Hepatocyte (in vitro differentiated cells): ENCODE data around the gene DALRD3. TPM values are rescaled to one million over a fixed set of nuclear protein-coding genes. Genes with fewer than 3 reads are reported as not detected.

Experiments
- DNase-seq: peaks from one replicate; pipeline ENCODE4 v3.0.0-alpha.2; 2016; ENCODE audit warnings: low spot score
- H2AFZ ChIP-seq: fragments of 200-600 bp; sonication (generic); 2 replicates; pipeline ENCODE4 v1.6.0; 2016; ENCODE audit warnings: antibody characterized with exemption, mild to moderate bottlenecking
- H3K27ac ChIP-seq: fragments of 200-600 bp; sonication (generic); 2 replicates; pipeline ENCODE4 v1.5.1; 2016; ENCODE audit warnings: mild to moderate bottlenecking
- H3K27me3 ChIP-seq: fragments of 200-600 bp; sonication (generic); 2 replicates; pipeline ENCODE4 v1.6.1; 2016
- H3K36me3 ChIP-seq: fragments of 200-600 bp; sonication (generic); replicated peaks from 2 replicates; pipeline ENCODE4 v1.5.1; 2016; ENCODE audit warnings: low read depth; ENCODE audit not compliant: insufficient read depth
- H3K4me1 ChIP-seq: fragments of 200-600 bp; sonication (generic); 2 replicates; pipeline ENCODE4 v1.5.1; 2016; ENCODE audit warnings: mild to moderate bottlenecking, moderate library complexity; ENCODE audit not compliant: insufficient read depth
- H3K4me2 ChIP-seq: fragments of 200-600 bp; sonication (generic); 2 replicates; pipeline ENCODE4 v1.6.0; 2016
- H3K4me3 ChIP-seq: fragments of 200-600 bp; sonication (generic); 2 replicates; pipeline ENCODE4 v1.5.1; 2016; ENCODE audit warnings: mild to moderate bottlenecking
- H3K79me2 ChIP-seq: fragments of 200-600 bp; sonication (generic); 2 replicates; pipeline ENCODE4 v1.6.0; 2017; ENCODE audit warnings: mild to moderate bottlenecking
- H3K9me2 ChIP-seq: fragments of 200-600 bp; sonication (generic); replicated peaks from 2 replicates; pipeline ENCODE4 v1.6.0; 2017; ENCODE audit warnings: mild to moderate bottlenecking; ENCODE audit not compliant: insufficient read depth
- H3K9me3 ChIP-seq: fragments of 200-600 bp; sonication (generic); 2 replicates; pipeline ENCODE4 v1.5.1; 2016; ENCODE audit warnings: low read depth, mild to moderate bottlenecking
- H4K20me1 ChIP-seq: fragments of 200-600 bp; sonication (generic); 2 replicates; pipeline ENCODE4 v1.6.0; 2016; ENCODE audit warnings: mild to moderate bottlenecking; ENCODE audit not compliant: insufficient read depth, poor library complexity, severe bottlenecking
- EZH2 ChIP-seq: fragments of 200-600 bp; sonication (generic); IDR thresholded peaks from 2 replicates; pipeline ENCODE4 v1.6.1; 2016; ENCODE audit warnings: antibody characterized with exemption, mild to moderate bottlenecking, borderline replicate concordance
- EZH2phosphoT487 ChIP-seq: fragments of 200-600 bp; sonication (generic); IDR thresholded peaks from one replicate; pipeline ENCODE4 v1.6.1; 2018; ENCODE audit warnings: antibody characterized with exemption, mild to moderate bottlenecking, low read depth, moderate library complexity; ENCODE audit not compliant: unreplicated experiment, severe bottlenecking
- WGBS: methylation state at CpG from one replicate; pipeline ENCODE4 v1.1.6; 2016; ENCODE audit warnings: low lambda C conversion rate; ENCODE audit errors: missing lambda C conversion rate; 5-methylcytosine and 5-hydroxymethylcytosine counted together
- polyA plus RNA-seq: library from polyadenylated mRNA; unstranded; fragments of >200 nt; fragmentation: Nextera tagmentation; extraction: Ambion mirVana; gene quantifications from 2 replicates; pipeline ENCODE4 v1.2.1, GENCODE V29; 2016
- total RNA-seq: library from RNA; depleted of rRNA; stranded (reverse); fragments of >200 nt; gene quantifications from 2 replicates; pipeline ENCODE4 v1.2.3, GENCODE V29; 2014
- TF ChIP-seq, protein P1 (sequence below): fragments of 200-600 bp; sonication (generic); IDR thresholded peaks from 2 replicates; pipeline ENCODE4 v1.5.1; 2016; ENCODE audit warnings: antibody characterized with exemption, mild to moderate bottlenecking; ENCODE audit not compliant: poor library complexity

The DALRD3 gene
- total and polyA plus RNA-seq, 2 experiments from 2014 or later = 27.0 to 29.3 TPM

DNA sequence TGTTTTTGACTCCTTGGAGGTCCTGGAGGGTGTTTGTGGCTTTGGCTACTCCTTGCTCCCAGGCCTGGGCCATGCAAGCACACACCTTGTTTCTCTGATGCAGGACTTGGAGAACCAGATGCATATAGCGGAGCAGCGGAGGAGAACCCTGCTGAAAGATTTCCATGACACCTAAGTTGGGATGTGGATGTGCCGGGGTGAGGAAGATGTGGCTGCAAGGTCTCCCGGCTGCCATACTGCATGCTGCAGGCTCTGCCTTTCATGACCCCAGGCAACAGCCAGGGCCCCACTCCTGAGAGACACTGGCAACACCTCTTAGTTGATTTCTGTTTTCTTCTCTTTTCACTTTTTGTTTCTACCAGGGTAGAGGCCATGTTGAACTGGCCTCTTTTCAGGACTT, 35.3 kb downstream of the DALRD3 start:
- no peak overlapping the region for H3K4me3 ChIP-seq
- no peaks in the 10 kb centered on the region for H3K9me2 ChIP-seq
- H3K9me3 ChIP-seq = no peaks in the 10 kb centered on the region
- peaks cover under 1% of the 10 kb centered on the region for H3K79me2 ChIP-seq
- H3K4me2 ChIP-seq = no peak overlapping the region
- TF ChIP-seq, protein P1, sequence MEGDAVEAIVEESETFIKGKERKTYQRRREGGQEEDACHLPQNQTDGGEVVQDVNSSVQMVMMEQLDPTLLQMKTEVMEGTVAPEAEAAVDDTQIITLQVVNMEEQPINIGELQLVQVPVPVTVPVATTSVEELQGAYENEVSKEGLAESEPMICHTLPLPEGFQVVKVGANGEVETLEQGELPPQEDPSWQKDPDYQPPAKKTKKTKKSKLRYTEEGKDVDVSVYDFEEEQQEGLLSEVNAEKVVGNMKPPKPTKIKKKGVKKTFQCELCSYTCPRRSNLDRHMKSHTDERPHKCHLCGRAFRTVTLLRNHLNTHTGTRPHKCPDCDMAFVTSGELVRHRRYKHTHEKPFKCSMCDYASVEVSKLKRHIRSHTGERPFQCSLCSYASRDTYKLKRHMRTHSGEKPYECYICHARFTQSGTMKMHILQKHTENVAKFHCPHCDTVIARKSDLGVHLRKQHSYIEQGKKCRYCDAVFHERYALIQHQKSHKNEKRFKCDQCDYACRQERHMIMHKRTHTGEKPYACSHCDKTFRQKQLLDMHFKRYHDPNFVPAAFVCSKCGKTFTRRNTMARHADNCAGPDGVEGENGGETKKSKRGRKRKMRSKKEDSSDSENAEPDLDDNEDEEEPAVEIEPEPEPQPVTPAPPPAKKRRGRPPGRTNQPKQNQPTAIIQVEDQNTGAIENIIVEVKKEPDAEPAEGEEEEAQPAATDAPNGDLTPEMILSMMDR = no peak
- TF ChIP-seq EZH2phosphoT487 (no peak), EZH2 (no peak)
- no peaks in the 10 kb centered on the region for H3K4me1 ChIP-seq
- H2AFZ ChIP-seq = no peak overlapping the region
- no peak for DNase-seq
- H4K20me1 ChIP-seq = no peaks in the 10 kb centered on the region
- no peaks in the 10 kb centered on the region for H3K36me3 ChIP-seq
- no peak overlapping the region for H3K27ac ChIP-seq
- 93% methylated on average over 4 of the region's 4 CpGs for WGBS
- H3K27me3 ChIP-seq = no peaks in the 10 kb centered on the region

DNA sequence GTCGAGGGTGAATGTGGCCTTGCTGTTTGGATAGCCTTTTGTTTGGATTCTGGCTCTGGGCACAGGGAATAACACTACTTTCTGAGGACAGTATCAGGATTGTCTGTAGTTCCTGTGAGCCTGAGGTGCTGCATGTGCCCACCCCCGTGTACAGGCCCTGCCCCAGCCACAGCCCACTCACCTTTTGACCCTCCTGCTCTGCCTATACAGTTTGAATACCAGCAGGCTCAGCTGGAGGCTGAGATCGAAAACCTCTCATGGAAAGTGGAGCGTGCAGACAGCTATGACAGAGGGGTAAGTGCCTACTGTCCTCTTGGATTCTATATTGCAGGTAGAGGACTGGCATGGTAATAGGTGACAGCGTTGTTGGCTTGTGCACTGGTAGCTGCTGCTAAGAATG, 35.7 kb downstream of the DALRD3 start:
- no peaks in the 10 kb centered on the region for H3K4me1 ChIP-seq
- no peaks in the 10 kb centered on the region for H4K20me1 ChIP-seq
- 90% methylated on average over 5 of the region's 5 CpGs for WGBS
- no peak for TF ChIP-seq EZH2phosphoT487
- TF ChIP-seq, protein P1 = no peak
- TF ChIP-seq EZH2 = no peak
- H3K9me2 ChIP-seq = no peaks in the 10 kb centered on the region
- no peaks in the 10 kb centered on the region for H3K79me2 ChIP-seq
- H3K9me3 ChIP-seq = no peaks in the 10 kb centered on the region
- no peak overlapping the region for H2AFZ ChIP-seq
- no peak for DNase-seq
- no peak overlapping the region for H3K27ac ChIP-seq
- no peak overlapping the region for H3K4me2 ChIP-seq
- H3K27me3 ChIP-seq = no peaks in the 10 kb centered on the region
- H3K36me3 ChIP-seq = no peaks in the 10 kb centered on the region
- no peak overlapping the region for H3K4me3 ChIP-seq

DNA sequence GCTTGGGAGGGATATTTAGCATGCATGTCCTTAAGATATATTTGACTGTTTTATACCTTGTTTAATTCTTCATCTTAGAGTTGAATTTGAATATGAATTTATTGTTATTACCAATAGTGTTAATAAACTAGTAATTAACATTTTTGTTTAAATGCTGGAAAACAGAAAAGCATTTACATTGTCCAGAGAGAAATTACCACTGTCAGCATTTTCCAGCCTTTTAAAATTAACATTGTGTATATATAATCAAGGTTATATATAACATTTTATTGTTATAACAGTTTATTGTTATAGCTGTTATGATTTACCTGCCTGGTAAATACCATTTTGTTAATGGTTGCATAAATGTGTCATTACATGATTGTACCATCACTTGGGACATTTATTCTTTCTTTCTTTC, 36.4 kb downstream of the DALRD3 start:
- TF ChIP-seq, protein P1 = no peak
- no peak for TF ChIP-seq EZH2phosphoT487
- no peak for TF ChIP-seq EZH2
- no peak for DNase-seq
- no peak overlapping the region for H2AFZ ChIP-seq
- no peaks in the 10 kb centered on the region for H3K9me3 ChIP-seq
- no peaks in the 10 kb centered on the region for H3K36me3 ChIP-seq
- no peaks in the 10 kb centered on the region for H3K79me2 ChIP-seq
- no peaks in the 10 kb centered on the region for H3K27me3 ChIP-seq
- no peaks in the 10 kb centered on the region for H3K4me1 ChIP-seq
- no peaks in the 10 kb centered on the region for H3K9me2 ChIP-seq
- H3K4me2 ChIP-seq = no peak overlapping the region
- H3K4me3 ChIP-seq = no peak overlapping the region
- H4K20me1 ChIP-seq = no peaks in the 10 kb centered on the region
- no peak overlapping the region for H3K27ac ChIP-seq

DNA sequence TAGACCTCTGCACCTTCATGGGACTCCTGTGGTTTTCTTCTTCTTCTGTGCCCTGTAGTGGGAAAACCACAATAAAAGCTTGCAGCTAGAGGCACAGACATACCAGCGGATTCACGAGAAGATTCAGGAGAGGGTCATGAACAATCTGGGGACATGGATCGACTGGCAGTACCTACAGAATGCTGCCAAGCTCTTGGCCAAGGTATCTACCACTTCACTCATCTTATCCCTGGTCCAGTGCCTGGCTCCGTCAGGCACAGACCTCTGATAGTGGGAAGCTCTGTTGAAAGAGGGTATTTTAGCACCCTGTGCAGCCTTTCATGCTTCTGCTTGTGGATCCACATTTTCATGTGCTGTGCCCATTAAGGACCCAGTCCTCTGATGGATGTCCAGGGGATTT, 38.1 kb downstream of the DALRD3 start:
- Histone ChIP-seq H3K9me2 (no peaks in the 10 kb centered on the region), H3K4me3 (no peak overlapping the region), H3K9me3 (no peaks in the 10 kb centered on the region), H3K79me2 (no peaks in the 10 kb centered on the region), H3K27ac (no peak overlapping the region), H4K20me1 (no peaks in the 10 kb centered on the region), H3K27me3 (no peaks in the 10 kb centered on the region), H2AFZ (no peak overlapping the region), H3K4me1 (no peaks in the 10 kb centered on the region), H3K36me3 (no peaks in the 10 kb centered on the region), H3K4me2 (no peak overlapping the region)
- TF ChIP-seq EZH2 (no peak), EZH2phosphoT487 (no peak)
- TF ChIP-seq, protein P1 = no peak
- DNase-seq = no peak
- WGBS = 96% methylated on average over 4 of the region's 4 CpGs
